GM12878 (cell line): ENCODE measurements around the gene SNRPA. TPM values are rescaled to one million over a fixed set of nuclear protein-coding genes. Genes with fewer than 3 reads are reported as not detected.

Experiments used
- ATAC-seq: fragments of 200-7000 bp; cut with Tn5 transposase; 3 replicates; pipeline ENCODE4 v1.9.1; 2020; ENCODE audit warnings: mild to moderate bottlenecking, moderate library complexity
- BruUV-seq: library from RNA; stranded (reverse); fragments of 400-500 nt; replicated peaks from 2 replicates; lab custom pipeline; 2021; lab: Mats Ljungman, UMichigan
- CTCF ChIA-PET: fragments of 300-600 bp; sonication (Branson Sonifier 250); formaldehyde crosslinking; extraction: SDS; loops from one replicate; lab custom pipeline; 2021; ENCODE audit warnings: inconsistent platforms; lab: Yijun Ruan, JAX
- POLR2A ChIA-PET: fragments of 350-600 bp; formaldehyde crosslinking; extraction: SDS; loops from one replicate; lab custom pipeline; 2021; ENCODE audit warnings: inconsistent platforms; lab: Charles Lee
- RAD21 ChIA-PET: fragments of 300-600 bp; sonication (Branson Sonifier 250); formaldehyde crosslinking; loops from one replicate; lab custom pipeline; 2023; ENCODE audit warnings: antibody characterized with exemption; ENCODE audit not compliant: unreplicated experiment; lab: Charles Lee
- SMC1A ChIA-PET: fragments of 300-600 bp; sonication (Branson Sonifier 250); formaldehyde crosslinking; loops from one replicate; lab custom pipeline; 2023; ENCODE audit not compliant: unreplicated experiment, uncharacterized antibody; lab: Charles Lee
- DNase-seq: peaks from one replicate; pipeline ENCODE4 v3.0.0-alpha.2; 2011; ENCODE audit warnings: low read depth, low spot score
- FAIRE-seq: peaks from 3 replicates; lab custom pipeline; 2011; peaks lifted over from hg19 to GRCh38; lab: Jason Lieb, UNC
- H2AFZ ChIP-seq: 2 replicates; pipeline ENCODE4 v1.6.0; 2011; ENCODE audit warnings: low read depth, low read length, control low read depth; ENCODE audit not compliant: control insufficient read depth
- H3K27ac ChIP-seq: 2 replicates; pipeline ENCODE4 v1.5.1; 2011; ENCODE audit warnings: control low read depth; ENCODE audit not compliant: control insufficient read depth, insufficient read depth
- H3K27me3 ChIP-seq, 2 experiments: replicated peaks in 1 of 2; 2 replicates each; pipeline versions ENCODE4 v1.6.0 to v1.6.1; 2011; ENCODE audit warnings: low read length in 1 of 2; ENCODE audit not compliant: control insufficient read depth in 2 of 2, insufficient read depth in 2 of 2
- H3K36me3 ChIP-seq, 2 experiments: 2 replicates each; pipeline ENCODE4 v1.5.1; 2011; ENCODE audit warnings: low read length in 1 of 2; ENCODE audit not compliant: control insufficient read depth in 2 of 2, insufficient read depth in 2 of 2
- H3K4me1 ChIP-seq: 2 replicates; pipeline ENCODE4 v1.6.1; 2011; ENCODE audit warnings: mild to moderate bottlenecking, low read length, moderate library complexity, mixed read lengths; ENCODE audit not compliant: control insufficient read depth, insufficient read depth
- H3K4me2 ChIP-seq: 2 replicates; pipeline ENCODE4 v1.6.0; 2011; ENCODE audit warnings: control low read depth; ENCODE audit not compliant: control insufficient read depth, insufficient read depth
- H3K4me3 ChIP-seq: fragments of 200-600 bp; sonication (generic); 2 replicates; pipeline ENCODE4 v1.5.1; 2016
- H3K79me2 ChIP-seq: 2 replicates; pipeline ENCODE4 v1.6.0; 2011; ENCODE audit warnings: low read length; ENCODE audit not compliant: control insufficient read depth, insufficient read depth
- H3K9ac ChIP-seq: 2 replicates; pipeline ENCODE4 v1.8.0; 2011; ENCODE audit warnings: low read length, control low read depth, mixed read lengths; ENCODE audit not compliant: control insufficient read depth, insufficient read depth
- H3K9me3 ChIP-seq: replicated peaks from 3 replicates; pipeline ENCODE4 v1.5.1; 2011; ENCODE audit warnings: mild to moderate bottlenecking, low read length; ENCODE audit not compliant: control insufficient read depth, insufficient read depth
- H4K20me1 ChIP-seq: 2 replicates; pipeline ENCODE4 v1.6.0; 2011; ENCODE audit not compliant: control insufficient read depth, insufficient read depth
- ASH2L ChIP-seq: fragments of 300-600, 200-600 bp; sonication (generic); IDR thresholded peaks from 2 replicates; pipeline ENCODE4 v1.6.1; 2017; ENCODE audit warnings: low read depth, mild to moderate bottlenecking, borderline replicate concordance
- CBFB ChIP-seq: IDR thresholded peaks from 2 replicates; pipeline ENCODE4 v1.6.1; 2016; ENCODE audit warnings: antibody characterized with exemption, low read depth
- EP300 ChIP-seq, 2 experiments: fragments of 150-350 bp in 1 of 2; IDR thresholded peaks; 2 replicates each; pipeline ENCODE4 v1.6.1; 2011 to 2012; ENCODE audit warnings: low read depth in 2 of 2, low read length in 2 of 2, borderline replicate concordance in 1 of 2, improper control_type of control experiment in 1 of 2, inconsistent platforms in 1 of 2; ENCODE audit not compliant: control insufficient read depth in 1 of 2
- IKZF2 ChIP-seq, 2 experiments: fragments of 450-650 bp; IDR thresholded peaks; 2 replicates each; pipeline ENCODE4 v1.6.1; 2017; ENCODE audit warnings: mild to moderate bottlenecking in 2 of 2, moderate library complexity in 2 of 2
- LARP7 ChIP-seq: fragments of 450-650 bp; IDR thresholded peaks from 2 replicates; pipeline ENCODE4 v1.6.1; 2017; ENCODE audit warnings: mild to moderate bottlenecking
- MYC ChIP-seq: IDR thresholded peaks from 2 replicates; pipeline ENCODE4 v1.6.1; 2011; ENCODE audit warnings: mild to moderate bottlenecking, low read length, moderate library complexity, inconsistent platforms; ENCODE audit not compliant: insufficient read depth, insufficient replicate concordance, insufficient read length, severe bottlenecking
- NR2C2 ChIP-seq: IDR thresholded peaks from 2 replicates; pipeline ENCODE4 v1.6.1; 2011; ENCODE audit warnings: borderline replicate concordance, low read depth; ENCODE audit not compliant: control insufficient read depth, insufficient read length
- PAX5 ChIP-seq: IDR thresholded peaks from 2 replicates; pipeline ENCODE4 v1.6.1; 2011; ENCODE audit warnings: low read depth, low read length, borderline replicate concordance
- POLR2AphosphoS5 ChIP-seq: IDR thresholded peaks from 2 replicates; pipeline ENCODE4 v1.6.1; 2011; ENCODE audit warnings: mild to moderate bottlenecking, low read length, inconsistent platforms
- SIX5 ChIP-seq: IDR thresholded peaks from 2 replicates; pipeline ENCODE4 v1.6.1; 2011; ENCODE audit warnings: mild to moderate bottlenecking, low read depth, low read length, moderate library complexity; ENCODE audit not compliant: severe bottlenecking
- WRNIP1 ChIP-seq: IDR thresholded peaks from 2 replicates; pipeline ENCODE4 v1.6.1; 2011; ENCODE audit warnings: low read depth, low read length, improper control_type of control experiment, borderline replicate concordance
- ZZZ3 ChIP-seq: IDR thresholded peaks from 2 replicates; pipeline ENCODE4 v1.6.1; 2011; ENCODE audit warnings: low read depth; ENCODE audit not compliant: control insufficient read depth, insufficient read length
- WGBS: methylation state at CpG from one replicate; pipeline ENCODE4 v1.1.6; 2016; ENCODE audit warnings: low lambda C conversion rate; ENCODE audit not compliant: insufficient replicate concordance, insufficient coverage; ENCODE audit errors: missing lambda C conversion rate; 5-methylcytosine and 5-hydroxymethylcytosine counted together
- in situ Hi-C: fragments of 300-500 bp; cut with MboI; formaldehyde crosslinking; loops from 9 replicates; pipeline ENCODE4 v1.14.3; 2018; ENCODE audit warnings: mixed read lengths
- intact Hi-C: fragments of 100-400 bp; cut with micrococcal nuclease; formaldehyde crosslinking; loops from one replicate; pipeline ENCODE4 v1.14.2; 2022; ENCODE audit not compliant: unreplicated experiment
- polyA plus RNA-seq, 11 experiments: library from polyadenylated mRNA; depleted of rRNA in 4 of 11; unstranded in 6 of 11; stranded (reverse) in 5 of 11; fragments of >200 nt; fragmentation: Nextera tagmentation in 4 of 11; fragmentation: Illumina TruSeq in 1 of 11; extraction: Ambion mirVana in 4 of 11; extraction: Trizol in 1 of 11; gene quantifications; 1 replicate in 1 of 11; 2 replicates in 10 of 11; pipeline versions ENCODE4 v1.2.1 to v1.2.3, GENCODE V29; 2011 to 2016; ENCODE audit warnings: inconsistent platforms in 2 of 11, missing spikeins in 2 of 11, low read depth in 1 of 11
- total RNA-seq, 4 experiments: library from RNA; depleted of rRNA in 3 of 4; stranded (reverse); fragments of >200 nt in 3 of 4; fragmentation: Illumina TruSeq in 1 of 4; extraction: Trizol in 1 of 4; gene quantifications; 2 replicates each; pipeline versions ENCODE4 v1.2.1 to v1.2.3, GENCODE V29; 2013 to 2021
- TF ChIP-seq, protein P1 (sequence below): IDR thresholded peaks from 2 replicates; pipeline ENCODE4 v1.6.1; 2012; ENCODE audit warnings: low read length, inconsistent platforms
- TF ChIP-seq, protein P2 (sequence below): IDR thresholded peaks from 2 replicates; pipeline ENCODE4 v1.6.1; 2011; ENCODE audit warnings: borderline replicate concordance, low read depth, mild to moderate bottlenecking, moderate library complexity, low read length; ENCODE audit not compliant: insufficient read depth, poor library complexity, severe bottlenecking
- TF ChIP-seq, protein P3 (sequence below): fragments of 450-650 bp; IDR thresholded peaks from 2 replicates; pipeline ENCODE4 v1.6.1; 2014; ENCODE audit warnings: mild to moderate bottlenecking
- TF ChIP-seq, protein P4 (sequence below): IDR thresholded peaks from 2 replicates; pipeline ENCODE4 v1.6.1; 2011; ENCODE audit warnings: low read depth, mild to moderate bottlenecking, low read length, moderate library complexity, borderline replicate concordance; ENCODE audit errors: extremely low read depth

Gene SNRPA
- total and polyA plus RNA-seq, 10 of the 15 experiments (the other 5 are each of a cell fraction or from before 2014, with no cell fraction given), result 14.8 to 299 (median 202) TPM

DNA sequence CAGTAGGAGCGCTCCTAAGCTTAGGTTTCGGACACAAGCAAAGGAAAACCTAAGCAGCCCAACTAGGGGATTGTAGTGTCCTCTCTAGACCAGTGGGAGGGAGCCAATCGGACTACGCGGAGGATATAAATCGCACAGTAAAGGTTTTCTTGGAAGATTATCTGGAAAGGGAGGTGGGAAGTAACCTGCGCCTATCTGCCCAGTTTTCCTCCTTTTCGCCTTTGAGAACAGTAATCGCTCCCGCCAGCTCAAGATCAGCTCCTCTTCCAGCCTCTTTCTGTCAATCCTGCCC is 26.6 kb downstream of the SNRPA start (continued):
- TF ChIP-seq, protein P1, sequence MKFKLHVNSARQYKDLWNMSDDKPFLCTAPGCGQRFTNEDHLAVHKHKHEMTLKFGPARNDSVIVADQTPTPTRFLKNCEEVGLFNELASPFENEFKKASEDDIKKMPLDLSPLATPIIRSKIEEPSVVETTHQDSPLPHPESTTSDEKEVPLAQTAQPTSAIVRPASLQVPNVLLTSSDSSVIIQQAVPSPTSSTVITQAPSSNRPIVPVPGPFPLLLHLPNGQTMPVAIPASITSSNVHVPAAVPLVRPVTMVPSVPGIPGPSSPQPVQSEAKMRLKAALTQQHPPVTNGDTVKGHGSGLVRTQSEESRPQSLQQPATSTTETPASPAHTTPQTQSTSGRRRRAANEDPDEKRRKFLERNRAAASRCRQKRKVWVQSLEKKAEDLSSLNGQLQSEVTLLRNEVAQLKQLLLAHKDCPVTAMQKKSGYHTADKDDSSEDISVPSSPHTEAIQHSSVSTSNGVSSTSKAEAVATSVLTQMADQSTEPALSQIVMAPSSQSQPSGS, result no peak

DNA sequence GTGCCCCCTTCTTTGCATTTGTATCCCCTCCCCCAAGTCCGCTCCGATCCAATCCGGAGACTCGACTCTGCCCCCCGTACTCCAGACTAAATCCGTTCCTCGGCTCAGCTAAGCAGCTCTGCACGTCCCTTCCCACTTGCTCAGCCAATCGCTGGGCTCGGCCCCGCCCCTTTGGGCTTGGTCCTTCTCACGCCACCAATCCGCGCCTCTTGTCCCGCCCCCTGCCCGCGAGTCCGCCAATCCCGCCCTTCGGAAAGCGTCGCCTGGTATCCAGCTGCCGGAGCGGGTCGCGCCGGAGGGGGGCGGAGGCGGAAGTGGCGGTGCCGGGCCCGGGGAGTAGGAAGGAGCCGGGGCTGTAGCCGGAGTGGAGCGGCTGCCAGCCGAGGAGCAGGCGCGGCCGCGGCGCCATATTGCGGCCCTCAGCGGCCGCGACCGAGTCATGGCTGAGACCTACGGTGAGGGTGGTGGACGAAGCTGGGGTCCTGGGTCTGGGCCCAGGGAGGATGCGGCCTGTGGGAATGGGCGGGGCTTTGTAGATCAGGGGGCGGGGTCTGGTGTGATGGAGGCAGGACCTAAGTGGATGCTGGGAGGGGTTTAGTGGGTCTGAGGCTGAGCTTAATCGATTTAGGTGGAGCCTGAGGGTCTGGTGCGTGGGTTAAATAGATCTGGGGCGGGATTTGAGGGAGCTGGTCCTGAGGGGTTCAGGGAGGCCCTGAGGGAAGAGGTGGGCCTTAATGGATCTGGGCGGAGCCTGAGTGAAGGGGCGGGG is 27.1 kb downstream of the SNRPA start, which contains the start of gene RAB4B:
RAB4B (plus strand) TSS at position 311 of the 769 bp plus-strand sequence; CDS start at position 440, 129 bp downstream.
- H3K4me2 ChIP-seq, result peak within 1 kb of the TSS; percentile 84
- intact Hi-C loops (loop anchor here (1.0 kb wide), 4 partner anchors 20 to 62 kb away; partner anchors contain the start of genes COQ8B and SNRPA), in situ Hi-C loops (no loop called here)
- ChIA-PET SMC1A (interaction anchor here (0.7 to 11.2 kb wide), 17 partner anchors 10 to 115 kb away, joined by 3 to 256 read pairs (median 7); partner anchors contain the start of genes ACTMAP, COQ8B, EGLN2 and ITPKC), RAD21 (interaction anchor here (0.9 to 7.6 kb wide), 18 partner anchors 9 to 485 kb away, joined by 3 to 291 read pairs (median 7); partner anchors contain the start of genes ACTMAP, C19orf47, COQ8B and EGLN2), POLR2A (interaction anchor here (0.6 to 8.1 kb wide), 31 partner anchors 9 to 1465 kb away, joined by 3 to 331 read pairs (median 7); partner anchors contain the start of genes ACTMAP, B9D2, COQ8B and EGLN2), CTCF (interaction anchor here (0.7 to 4.6 kb wide), 13 partner anchors 9 to 1104 kb away, joined by 3 to 72 read pairs (median 5); partner anchors contain the start of genes ACTMAP, COQ8B, EGLN2 and ITPKC)
- no peaks in the 10 kb centered on the region for H3K36me3 ChIP-seq
- FAIRE-seq, result peak; percentile 91
- DNase-seq, result peak; percentile 99
- H3K9me3 ChIP-seq, result no peaks in the 10 kb centered on the region
- H3K27me3 ChIP-seq, result no peaks in the 10 kb centered on the region
- no TSS peak for BruUV-seq
- H3K9ac ChIP-seq, result peak within 1 kb of the TSS; percentile 96
- H3K4me1 ChIP-seq, result peaks cover 39% of the 10 kb centered on the region
- peak within 1 kb of the TSS; percentile 100 for H3K27ac ChIP-seq
- peak within 1 kb of the TSS; percentile 70 for H3K4me3 ChIP-seq
- WGBS, result 2% methylated on average over 56 of the region's 56 CpGs
- H2AFZ ChIP-seq, result peak within 1 kb of the TSS; percentile 88
- ATAC-seq, result peak; percentile 87
- H3K79me2 ChIP-seq, result peaks cover 11% of the 10 kb centered on the region
- H4K20me1 ChIP-seq, result no peaks in the 10 kb centered on the region
- TF ChIP-seq LARP7 (no peak; the same call in 1 of the 2 replicates), WRNIP1 (no peak), ZZZ3 (no peak), PAX5 (no peak), NR2C2 (no peak), ASH2L (no peak), SIX5 (no peak), IKZF2 (IDR thresholded peaks at IDR 0.05) (no peak), POLR2AphosphoS5 (no peak), MYC (no peak), EP300 (IDR thresholded peaks at IDR 0.05; ENCODE audit: borderline replicate concordance in 1 of 2, control insufficient read depth in 1 of 2, low read depth in 2 of 2, low read length in 2 of 2) (peak in 1 of 2 experiments; percentile 18; a peak in 1 of 4 replicates), CBFB (no peak)
- TF ChIP-seq, protein P2, sequence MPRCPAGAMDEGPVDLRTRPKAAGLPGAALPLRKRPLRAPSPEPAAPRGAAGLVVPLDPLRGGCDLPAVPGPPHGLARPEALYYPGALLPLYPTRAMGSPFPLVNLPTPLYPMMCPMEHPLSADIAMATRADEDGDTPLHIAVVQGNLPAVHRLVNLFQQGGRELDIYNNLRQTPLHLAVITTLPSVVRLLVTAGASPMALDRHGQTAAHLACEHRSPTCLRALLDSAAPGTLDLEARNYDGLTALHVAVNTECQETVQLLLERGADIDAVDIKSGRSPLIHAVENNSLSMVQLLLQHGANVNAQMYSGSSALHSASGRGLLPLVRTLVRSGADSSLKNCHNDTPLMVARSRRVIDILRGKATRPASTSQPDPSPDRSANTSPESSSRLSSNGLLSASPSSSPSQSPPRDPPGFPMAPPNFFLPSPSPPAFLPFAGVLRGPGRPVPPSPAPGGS, result no peak
- TF ChIP-seq, protein P3, sequence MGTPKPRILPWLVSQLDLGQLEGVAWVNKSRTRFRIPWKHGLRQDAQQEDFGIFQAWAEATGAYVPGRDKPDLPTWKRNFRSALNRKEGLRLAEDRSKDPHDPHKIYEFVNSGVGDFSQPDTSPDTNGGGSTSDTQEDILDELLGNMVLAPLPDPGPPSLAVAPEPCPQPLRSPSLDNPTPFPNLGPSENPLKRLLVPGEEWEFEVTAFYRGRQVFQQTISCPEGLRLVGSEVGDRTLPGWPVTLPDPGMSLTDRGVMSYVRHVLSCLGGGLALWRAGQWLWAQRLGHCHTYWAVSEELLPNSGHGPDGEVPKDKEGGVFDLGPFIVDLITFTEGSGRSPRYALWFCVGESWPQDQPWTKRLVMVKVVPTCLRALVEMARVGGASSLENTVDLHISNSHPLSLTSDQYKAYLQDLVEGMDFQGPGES, result peak; percentile 97
- TF ChIP-seq, protein P4, sequence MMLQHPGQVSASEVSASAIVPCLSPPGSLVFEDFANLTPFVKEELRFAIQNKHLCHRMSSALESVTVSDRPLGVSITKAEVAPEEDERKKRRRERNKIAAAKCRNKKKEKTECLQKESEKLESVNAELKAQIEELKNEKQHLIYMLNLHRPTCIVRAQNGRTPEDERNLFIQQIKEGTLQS, result no peak
